ENCODE data around the gene FAM118B.

FAM118B gene

DNA sequence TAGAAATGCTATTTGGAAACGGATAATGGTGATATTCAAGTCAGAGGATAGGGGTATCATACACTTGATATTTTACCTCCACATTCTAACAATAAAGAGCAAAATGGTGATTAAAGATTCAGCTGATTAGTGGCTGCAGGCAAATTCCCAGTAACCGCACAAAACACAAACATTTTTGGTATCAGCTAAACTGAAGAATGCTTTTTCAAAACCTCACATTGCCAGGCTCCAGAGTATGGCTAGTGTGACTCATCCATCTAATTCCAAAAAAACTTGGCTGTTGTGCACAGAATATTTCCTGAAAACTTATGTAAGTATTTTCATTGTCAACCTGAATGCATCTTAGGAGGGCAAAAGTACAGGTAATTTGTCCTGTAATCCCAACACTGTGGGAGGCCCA lies 46.2 kb downstream of the FAM118B start:
- no peak overlapping the region for H3K4me3 ChIP-seq (ENCODE audit: low read length)
- DNase-seq (ENCODE audit: low read depth) = no peak
- TF ChIP-seq, protein P1, sequence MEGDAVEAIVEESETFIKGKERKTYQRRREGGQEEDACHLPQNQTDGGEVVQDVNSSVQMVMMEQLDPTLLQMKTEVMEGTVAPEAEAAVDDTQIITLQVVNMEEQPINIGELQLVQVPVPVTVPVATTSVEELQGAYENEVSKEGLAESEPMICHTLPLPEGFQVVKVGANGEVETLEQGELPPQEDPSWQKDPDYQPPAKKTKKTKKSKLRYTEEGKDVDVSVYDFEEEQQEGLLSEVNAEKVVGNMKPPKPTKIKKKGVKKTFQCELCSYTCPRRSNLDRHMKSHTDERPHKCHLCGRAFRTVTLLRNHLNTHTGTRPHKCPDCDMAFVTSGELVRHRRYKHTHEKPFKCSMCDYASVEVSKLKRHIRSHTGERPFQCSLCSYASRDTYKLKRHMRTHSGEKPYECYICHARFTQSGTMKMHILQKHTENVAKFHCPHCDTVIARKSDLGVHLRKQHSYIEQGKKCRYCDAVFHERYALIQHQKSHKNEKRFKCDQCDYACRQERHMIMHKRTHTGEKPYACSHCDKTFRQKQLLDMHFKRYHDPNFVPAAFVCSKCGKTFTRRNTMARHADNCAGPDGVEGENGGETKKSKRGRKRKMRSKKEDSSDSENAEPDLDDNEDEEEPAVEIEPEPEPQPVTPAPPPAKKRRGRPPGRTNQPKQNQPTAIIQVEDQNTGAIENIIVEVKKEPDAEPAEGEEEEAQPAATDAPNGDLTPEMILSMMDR (conservative IDR thresholded peaks at IDR 0.05; ENCODE audit: low read depth, low read length) = no peak

DNA sequence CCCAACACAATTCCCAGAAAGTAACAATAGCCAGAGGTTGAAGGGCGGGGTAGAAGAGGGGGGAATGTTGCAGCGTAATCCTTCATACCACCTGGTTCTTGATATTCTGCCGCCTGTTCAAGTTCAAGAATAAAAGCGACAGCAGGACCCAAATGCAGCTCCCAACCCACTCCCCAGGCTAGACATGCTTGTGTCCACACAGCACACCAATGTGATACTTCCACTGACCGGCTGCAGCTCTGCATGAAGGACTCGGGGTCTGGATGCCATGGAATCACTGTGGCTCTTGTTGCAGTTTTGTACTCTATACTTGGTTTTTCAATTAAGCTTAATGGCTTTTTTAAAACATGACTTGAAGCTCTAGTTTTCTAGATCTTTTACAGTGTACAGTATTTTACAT lies 50.6 kb downstream of the FAM118B start:
- H3K4me3 ChIP-seq (ENCODE audit: low read length) = no peak overlapping the region
- TF ChIP-seq, protein P1 (conservative IDR thresholded peaks at IDR 0.05; ENCODE audit: low read depth, low read length) = no peak
- no peak for DNase-seq (ENCODE audit: low read depth)

DNA sequence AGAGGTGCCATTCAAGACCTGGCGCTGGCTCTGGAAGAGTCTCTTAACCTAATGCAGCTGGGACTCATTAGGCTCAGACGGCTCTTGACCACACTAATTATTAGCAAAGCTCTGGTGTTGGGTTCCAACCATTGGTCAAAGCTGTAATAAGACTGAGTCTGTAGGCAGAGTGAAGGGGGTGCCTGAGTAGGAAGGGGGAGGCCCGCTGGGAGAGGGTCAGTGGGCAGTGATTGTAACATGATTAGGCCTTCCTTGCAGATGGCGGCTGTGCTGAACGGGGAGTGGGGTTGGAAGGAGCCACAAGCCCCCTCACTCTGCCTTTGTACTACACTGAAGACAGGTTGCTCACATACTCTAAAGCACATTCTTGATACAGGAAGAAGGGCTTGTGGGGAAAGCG lies 51.9 kb downstream of the FAM118B start:
- no peak for DNase-seq (ENCODE audit: low read depth)
- H3K4me3 ChIP-seq (ENCODE audit: low read length) = no peak overlapping the region
- TF ChIP-seq, protein P1 (conservative IDR thresholded peaks at IDR 0.05; ENCODE audit: low read depth, low read length) = no peak

DNA sequence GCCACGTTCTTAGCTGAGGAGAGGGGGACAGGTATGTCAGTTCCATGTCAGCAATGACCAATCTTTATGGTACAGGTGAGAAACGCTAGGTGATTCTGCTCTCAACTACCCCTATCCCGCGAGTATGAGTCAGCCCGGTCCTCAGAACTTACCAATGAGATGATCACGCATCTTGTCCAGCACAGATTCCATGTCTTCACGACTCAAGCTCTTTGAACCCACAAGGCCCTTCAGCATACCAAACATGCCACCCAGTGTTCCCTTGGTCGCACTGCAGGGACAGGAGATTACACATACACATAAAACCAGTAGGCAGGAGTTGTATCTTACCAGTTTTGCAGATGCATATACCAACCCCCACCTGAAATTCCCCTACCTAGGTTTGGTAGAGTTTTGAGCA lies 54.2 kb downstream of the FAM118B start:
- DNase-seq (ENCODE audit: low read depth) = no peak
- TF ChIP-seq, protein P1 (conservative IDR thresholded peaks at IDR 0.05; ENCODE audit: low read depth, low read length) = no peak
- H3K4me3 ChIP-seq (ENCODE audit: low read length) = no peak overlapping the region

DNA sequence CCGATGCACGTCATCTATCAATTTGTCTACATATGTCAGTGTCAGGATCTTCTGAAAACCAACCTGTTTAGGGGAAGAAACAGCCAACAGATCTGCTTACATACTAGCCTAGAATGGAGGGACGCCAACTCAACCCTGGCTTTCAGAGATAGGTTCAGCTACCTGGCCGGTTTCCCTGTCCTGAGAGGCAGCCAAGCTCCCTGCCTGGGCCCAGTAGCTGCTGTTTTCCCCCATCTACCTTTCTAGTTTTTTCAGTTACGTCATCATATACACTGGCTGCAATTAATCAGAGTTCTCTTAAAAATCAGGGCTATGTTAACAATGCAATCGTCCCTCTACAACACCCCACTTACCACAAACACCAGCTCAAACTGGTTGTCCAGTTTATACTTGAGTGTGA lies 56.1 kb downstream of the FAM118B start:
- TF ChIP-seq, protein P1 (conservative IDR thresholded peaks at IDR 0.05; ENCODE audit: low read depth, low read length) = no peak
- peak overlapping the region; percentile 99 for H3K4me3 ChIP-seq (ENCODE audit: low read length)

DNA sequence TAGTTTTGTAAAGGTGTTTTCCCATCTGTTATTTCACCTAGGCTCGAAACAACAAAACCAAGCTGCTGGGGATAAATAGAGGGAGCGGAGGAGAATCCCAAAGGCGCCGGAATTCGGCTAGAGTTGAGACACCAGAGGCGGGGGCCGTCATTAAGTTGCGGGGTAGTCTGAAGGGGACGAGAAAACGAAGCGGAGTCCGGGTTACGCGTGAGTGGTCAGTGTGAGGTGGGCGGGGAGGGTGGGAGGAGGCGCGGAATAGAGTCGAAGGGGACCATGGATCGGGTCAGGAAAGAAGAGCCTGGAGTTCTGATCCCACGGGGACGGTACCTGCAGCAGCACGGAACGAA lies 56.8 kb downstream of the FAM118B start:
- peak overlapping the region; percentile 99 for H3K4me3 ChIP-seq (ENCODE audit: low read length)
- DNase-seq (ENCODE audit: low read depth) = no peak
- TF ChIP-seq, protein P1 (conservative IDR thresholded peaks at IDR 0.05; ENCODE audit: low read depth, low read length) = no peak

More for the DNA sequence above, 56.1 kb downstream of the FAM118B start:
- no peak for DNase-seq (ENCODE audit: low read depth)

DNA sequence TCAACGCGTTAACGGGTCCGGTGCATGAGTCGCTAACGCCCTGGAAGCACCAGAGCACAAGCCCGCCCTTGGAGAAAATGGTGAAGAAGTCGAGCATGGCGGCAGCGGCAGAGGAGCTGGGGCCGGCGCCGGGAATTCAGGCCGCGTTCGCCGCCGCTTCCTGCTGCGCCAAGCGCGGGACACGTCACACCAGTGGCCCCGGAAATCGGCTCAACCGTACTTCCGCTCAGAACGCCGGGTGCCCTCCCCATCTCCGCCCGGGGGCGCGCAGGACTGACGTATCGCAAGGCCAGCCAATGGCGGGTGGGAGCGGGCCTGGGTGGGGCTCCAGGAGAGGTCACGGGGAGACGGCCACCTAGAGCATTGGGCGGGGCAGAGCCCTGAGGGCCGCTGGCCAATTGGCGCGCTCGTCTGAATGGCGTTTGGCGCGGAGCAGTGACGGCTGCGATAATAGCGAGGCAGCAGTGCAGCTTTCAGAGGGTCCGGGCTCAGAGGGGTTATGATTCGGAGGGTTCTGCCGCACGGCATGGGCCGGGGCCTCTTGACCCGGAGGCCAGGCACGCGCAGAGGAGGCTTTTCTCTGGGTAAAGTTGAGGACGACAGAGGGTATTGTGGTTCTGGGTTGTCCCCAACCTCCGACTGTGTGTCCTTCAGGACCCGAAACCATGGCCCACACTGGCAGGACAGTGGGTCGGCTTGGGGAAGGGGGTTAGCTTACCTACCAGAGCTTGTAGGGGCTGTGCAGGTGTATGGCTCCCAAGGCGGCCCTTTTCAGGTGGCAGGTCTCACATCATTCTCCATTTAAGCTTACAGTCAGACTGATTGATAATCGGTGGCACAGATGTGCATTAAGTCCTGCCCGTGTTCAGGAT lies 57.4 kb downstream of the FAM118B start, which contains the start of the genes FOXRED1 and SRPRA:
FOXRED1 (plus strand) TSS at position 447 of the 872 bp plus-strand sequence; CDS start at position 500, 53 bp downstream.
SRPRA (minus strand) TSS at position 188 of the 872 bp plus-strand sequence; CDS start at position 97, 91 bp downstream.
- TF ChIP-seq, protein P1 (conservative IDR thresholded peaks at IDR 0.05; ENCODE audit: low read depth, low read length) = no peak
- DNase-seq (ENCODE audit: low read depth) = peak; percentile 96
- peak within 1 kb of the TSS; percentile 99 for H3K4me3 ChIP-seq (ENCODE audit: low read length)
